ENCODE measurements around the gene GPR156. TPM values are rescaled to one million over a fixed set of nuclear protein-coding genes. Genes with fewer than 3 reads are reported as not detected.

GPR156 gene
- 0.25 and 0.27 TPM in 2 replicates for total RNA-seq
- polyA plus RNA-seq: 0.14 and 0.18 TPM in 2 replicates
- 0.04 and 0.09 TPM in 2 replicates for polyA plus RNA-seq (2011; cell fraction: cytosol; rRNA removed)
- 0.59 and 0.65 TPM in 2 replicates for polyA plus RNA-seq (2011; cell fraction: nucleus; rRNA removed)
- polyA plus RNA-seq (2012): not detected in 2 replicates
- polyA minus RNA-seq: 0.21 and 0.75 TPM in 2 replicates
- not detected for polyA minus RNA-seq (2011; cell fraction: cytosol; rRNA and poly(A)+ RNA removed)
- 1.3 and 2.0 TPM in 2 replicates for polyA minus RNA-seq (2011; cell fraction: nucleus; rRNA and poly(A)+ RNA removed)
- Bru-seq, nascent RNA: percentile 29 among the genes with signal in this experiment
- percentile 24 among the genes with signal in this experiment for BruChase-seq, experiment 1, labeled RNA remaining after a 6-hour chase
- BruChase-seq, experiment 2, labeled RNA remaining after a 2-hour chase: percentile 36 among the genes with signal in this experiment
- long read RNA-seq: 0 reads

GRCh38 chr3:120284747-120285507, at the start of gene GPR156:
Gene GPR156 (minus strand): TSS chr3:120285222. CDS start chr3:120244098, 41,124 bp downstream.
- POLR2A ChIA-PET: no interaction called here
- no TSS peak for BruUV-seq (replicated peaks)
- dilution Hi-C loops (cut with MboI; ENCODE audit: extremely low pct_ligation_motif_present, low sequenced_read_pairs) (no loop called here), intact Hi-C loops (cut with micrococcal nuclease) (no loop called here)
- DNase-seq (ENCODE audit: low read depth, low spot score): no peak
- no peaks in the 10 kb centered on the region for H3K36me3 ChIP-seq (ENCODE audit: control insufficient read depth in 2 of 2, extremely low read depth in 1 of 2, insufficient read depth in 2 of 2, low read length in 2 of 2)
- H3K4me2 ChIP-seq (ENCODE audit: insufficient read depth, low read length): peak within 1 kb of the TSS; percentile 69
- TF ChIP-seq EZH2 (IDR thresholded peaks at IDR 0.05; ENCODE audit: borderline replicate concordance, low read depth, low read length, severe bottlenecking) (peak; percentile 50), FOS (IDR thresholded peaks at IDR 0.05; ENCODE audit: borderline replicate concordance, insufficient read depth, low read length) (no peak), POLR2A (IDR thresholded peaks at IDR 0.05; ENCODE audit: low read depth, low read length) (no peak), JUN (IDR thresholded peaks at IDR 0.05; ENCODE audit: borderline replicate concordance, insufficient read depth, insufficient read length, low read depth) (no peak), POLR2AphosphoS5 (IDR thresholded peaks at IDR 0.05; ENCODE audit: insufficient read depth, low read depth, low read length) (no peak), MYC (IDR thresholded peaks at IDR 0.05; ENCODE audit: low read depth, low read length) (no peak), GATA2 (IDR thresholded peaks at IDR 0.05; ENCODE audit: insufficient read depth, insufficient read length, low read depth, low read length) (no peak)
- TF ChIP-seq, protein P1, sequence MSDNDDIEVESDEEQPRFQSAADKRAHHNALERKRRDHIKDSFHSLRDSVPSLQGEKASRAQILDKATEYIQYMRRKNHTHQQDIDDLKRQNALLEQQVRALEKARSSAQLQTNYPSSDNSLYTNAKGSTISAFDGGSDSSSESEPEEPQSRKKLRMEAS (IDR thresholded peaks at IDR 0.05; ENCODE audit: insufficient read depth, insufficient read length): peak; percentile 28
- TF ChIP-seq, protein P2, sequence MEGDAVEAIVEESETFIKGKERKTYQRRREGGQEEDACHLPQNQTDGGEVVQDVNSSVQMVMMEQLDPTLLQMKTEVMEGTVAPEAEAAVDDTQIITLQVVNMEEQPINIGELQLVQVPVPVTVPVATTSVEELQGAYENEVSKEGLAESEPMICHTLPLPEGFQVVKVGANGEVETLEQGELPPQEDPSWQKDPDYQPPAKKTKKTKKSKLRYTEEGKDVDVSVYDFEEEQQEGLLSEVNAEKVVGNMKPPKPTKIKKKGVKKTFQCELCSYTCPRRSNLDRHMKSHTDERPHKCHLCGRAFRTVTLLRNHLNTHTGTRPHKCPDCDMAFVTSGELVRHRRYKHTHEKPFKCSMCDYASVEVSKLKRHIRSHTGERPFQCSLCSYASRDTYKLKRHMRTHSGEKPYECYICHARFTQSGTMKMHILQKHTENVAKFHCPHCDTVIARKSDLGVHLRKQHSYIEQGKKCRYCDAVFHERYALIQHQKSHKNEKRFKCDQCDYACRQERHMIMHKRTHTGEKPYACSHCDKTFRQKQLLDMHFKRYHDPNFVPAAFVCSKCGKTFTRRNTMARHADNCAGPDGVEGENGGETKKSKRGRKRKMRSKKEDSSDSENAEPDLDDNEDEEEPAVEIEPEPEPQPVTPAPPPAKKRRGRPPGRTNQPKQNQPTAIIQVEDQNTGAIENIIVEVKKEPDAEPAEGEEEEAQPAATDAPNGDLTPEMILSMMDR (IDR thresholded peaks at IDR 0.05; ENCODE audit: extremely low read depth in 1 of 2, insufficient read depth in 1 of 2, low read depth in 1 of 2, low read length in 2 of 2): no peak
- CTCF ChIA-PET: no interaction called here
- no peaks in the 10 kb centered on the region for H3K79me2 ChIP-seq (ENCODE audit: control insufficient read depth, insufficient read depth, low read length)
- H2AFZ ChIP-seq (ENCODE audit: low read depth, low read length): peak within 1 kb of the TSS; percentile 85
- H3K9ac ChIP-seq (replicated peaks; ENCODE audit: extremely low read depth, insufficient read depth, low read length): peak within 1 kb of the TSS; percentile 22
- H3K27me3 ChIP-seq (ENCODE audit: control insufficient read depth in 2 of 2, insufficient read depth in 2 of 2, low read length in 2 of 2): peaks cover 28 to 32% of the 10 kb centered on the region in 2 experiments
- H4K20me1 ChIP-seq (replicated peaks; ENCODE audit: control insufficient read depth, extremely low read depth, insufficient read depth, low read length): no peaks in the 10 kb centered on the region
- H3K9me3 ChIP-seq (replicated peaks; ENCODE audit: control insufficient read depth, insufficient read depth, low read length): no peaks in the 10 kb centered on the region
- no peak for FAIRE-seq
- no peak within 1 kb of the TSS for H3K27ac ChIP-seq (ENCODE audit: insufficient read depth, low read depth, low read length)
- H3K4me3 ChIP-seq (replicated peaks in 1 of 3; ENCODE audit: insufficient read depth in 1 of 3, low read depth in 1 of 3, low read length in 3 of 3): peak within 1 kb of the TSS; percentile 13 to 47 (median 42)
- H3K4me1 ChIP-seq (ENCODE audit: control insufficient read depth, extremely low read depth, insufficient read depth, low read length): peaks cover 3% of the 10 kb centered on the region
- H3K9me1 ChIP-seq (replicated peaks; ENCODE audit: control insufficient read depth, extremely low read depth, insufficient read depth, low read length): no peaks in the 10 kb centered on the region

All from endothelial cell of umbilical vein (primary cell).